OCI-LY3 (cell line): ENCODE measurements around the gene CNIH2.
"Not testable (repeated sequence)": the region's sequence is repeated elsewhere in the genome, so short reads cannot be mapped to it uniquely, and the experiment has no call there.

Experiments
- EZH2phosphoT487 ChIP-seq: fragments of 200-600 bp; shearing (Covaris generic); IDR thresholded peaks from 2 replicates; pipeline ENCODE4 v1.6.1; 2018; ENCODE audit warnings: antibody characterized with exemption, mixed run types, low read depth
- TF ChIP-seq, protein P1 (sequence below): fragments of 200-600, 300-600 bp; sonication (generic); IDR thresholded peaks from 2 replicates; pipeline ENCODE4 v1.5.1; 2014; ENCODE audit warnings: antibody characterized with exemption, low read length, low read depth

DNA sequence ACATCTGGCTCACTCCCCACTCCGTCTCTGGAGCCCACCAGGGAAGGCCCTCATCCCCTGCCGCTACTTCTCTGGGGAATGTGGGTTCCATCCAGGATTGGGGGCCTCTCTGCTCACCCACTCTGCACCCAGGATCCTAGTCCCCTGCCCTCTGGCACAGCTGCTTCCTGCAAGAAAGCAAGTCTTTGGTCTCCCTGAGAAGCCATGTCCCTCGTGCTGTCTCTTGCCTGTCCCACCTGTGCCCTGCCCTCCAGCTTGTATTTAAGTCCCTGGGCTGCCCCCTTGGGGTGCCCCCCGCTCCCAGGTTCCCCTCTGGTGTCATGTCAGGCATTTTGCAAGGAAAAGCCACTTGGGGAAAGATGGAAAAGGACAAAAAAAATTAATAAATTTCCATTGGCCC lies 911 bp upstream of the CNIH2 start:
- TF ChIP-seq, protein P1, sequence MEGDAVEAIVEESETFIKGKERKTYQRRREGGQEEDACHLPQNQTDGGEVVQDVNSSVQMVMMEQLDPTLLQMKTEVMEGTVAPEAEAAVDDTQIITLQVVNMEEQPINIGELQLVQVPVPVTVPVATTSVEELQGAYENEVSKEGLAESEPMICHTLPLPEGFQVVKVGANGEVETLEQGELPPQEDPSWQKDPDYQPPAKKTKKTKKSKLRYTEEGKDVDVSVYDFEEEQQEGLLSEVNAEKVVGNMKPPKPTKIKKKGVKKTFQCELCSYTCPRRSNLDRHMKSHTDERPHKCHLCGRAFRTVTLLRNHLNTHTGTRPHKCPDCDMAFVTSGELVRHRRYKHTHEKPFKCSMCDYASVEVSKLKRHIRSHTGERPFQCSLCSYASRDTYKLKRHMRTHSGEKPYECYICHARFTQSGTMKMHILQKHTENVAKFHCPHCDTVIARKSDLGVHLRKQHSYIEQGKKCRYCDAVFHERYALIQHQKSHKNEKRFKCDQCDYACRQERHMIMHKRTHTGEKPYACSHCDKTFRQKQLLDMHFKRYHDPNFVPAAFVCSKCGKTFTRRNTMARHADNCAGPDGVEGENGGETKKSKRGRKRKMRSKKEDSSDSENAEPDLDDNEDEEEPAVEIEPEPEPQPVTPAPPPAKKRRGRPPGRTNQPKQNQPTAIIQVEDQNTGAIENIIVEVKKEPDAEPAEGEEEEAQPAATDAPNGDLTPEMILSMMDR = not testable (repeated sequence)
- not testable (repeated sequence) for TF ChIP-seq EZH2phosphoT487
